Measurements from ENCODE around the gene MFNG.
"Not testable (repeated sequence)": the region's sequence is repeated elsewhere in the genome, so short reads cannot be mapped to it uniquely, and the experiment has no call there.

MFNG gene, protein sequence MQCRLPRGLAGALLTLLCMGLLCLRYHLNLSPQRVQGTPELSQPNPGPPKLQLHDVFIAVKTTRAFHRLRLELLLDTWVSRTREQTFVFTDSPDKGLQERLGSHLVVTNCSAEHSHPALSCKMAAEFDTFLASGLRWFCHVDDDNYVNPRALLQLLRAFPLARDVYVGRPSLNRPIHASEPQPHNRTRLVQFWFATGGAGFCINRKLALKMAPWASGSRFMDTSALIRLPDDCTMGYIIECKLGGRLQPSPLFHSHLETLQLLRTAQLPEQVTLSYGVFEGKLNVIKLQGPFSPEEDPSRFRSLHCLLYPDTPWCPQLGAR

DNA sequence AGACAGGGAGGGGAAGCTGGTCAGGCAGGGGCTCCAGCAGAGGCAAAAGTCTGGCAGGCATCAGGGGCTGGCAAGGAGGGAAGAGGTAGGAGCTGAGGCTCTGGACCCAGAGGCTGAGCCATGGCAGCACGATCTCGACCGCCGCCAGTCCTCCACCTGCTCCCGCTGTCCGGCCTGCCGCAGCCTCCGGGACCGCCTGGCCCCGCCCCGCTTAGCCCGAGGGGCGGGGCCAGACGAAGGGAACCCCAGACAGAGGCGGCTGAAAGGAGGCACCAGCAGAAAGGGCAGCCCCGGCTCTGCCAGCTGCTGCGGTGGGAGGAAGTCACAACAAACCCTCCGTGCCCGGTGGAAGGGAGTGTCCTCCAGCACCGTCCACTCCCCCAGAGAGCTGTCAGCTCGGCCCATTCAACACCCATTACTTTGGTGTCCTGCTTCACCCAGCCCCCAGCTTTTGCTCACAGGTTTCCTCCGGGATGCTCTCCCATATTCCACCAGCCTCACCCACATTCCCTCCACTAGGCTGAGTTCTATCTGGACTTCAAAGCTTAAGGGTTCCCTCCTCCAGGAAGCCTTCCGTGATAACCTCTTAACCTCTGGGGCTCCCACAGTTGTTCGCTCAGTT lies at the start of gene MFNG:
Gene MFNG (minus strand): TSS at position 161 of the 622 bp plus-strand sequence. CDS start 207 bp downstream, outside the sequence.
- DNase-seq: peak; percentile 82

DNA sequence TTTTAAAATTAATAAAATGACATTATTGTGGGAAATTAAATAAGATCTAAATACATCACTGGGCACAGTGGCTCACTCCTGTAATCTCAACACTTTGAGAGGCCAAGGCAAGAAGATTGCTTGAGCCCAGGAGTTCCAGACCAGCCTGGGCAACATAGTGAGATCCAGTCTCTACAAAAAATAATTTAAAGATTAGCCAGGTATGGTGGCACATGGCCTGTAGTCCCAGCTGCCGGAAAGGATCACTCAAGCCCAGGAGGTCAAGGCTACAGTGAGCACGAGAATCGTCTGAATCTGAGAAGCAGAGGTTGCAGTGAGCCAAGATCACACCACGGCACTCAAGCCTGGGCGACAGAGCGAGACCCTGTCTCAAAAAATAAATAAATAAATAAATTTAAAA lies 49.0 kb upstream of the MFNG start:
- no peak for DNase-seq

DNA sequence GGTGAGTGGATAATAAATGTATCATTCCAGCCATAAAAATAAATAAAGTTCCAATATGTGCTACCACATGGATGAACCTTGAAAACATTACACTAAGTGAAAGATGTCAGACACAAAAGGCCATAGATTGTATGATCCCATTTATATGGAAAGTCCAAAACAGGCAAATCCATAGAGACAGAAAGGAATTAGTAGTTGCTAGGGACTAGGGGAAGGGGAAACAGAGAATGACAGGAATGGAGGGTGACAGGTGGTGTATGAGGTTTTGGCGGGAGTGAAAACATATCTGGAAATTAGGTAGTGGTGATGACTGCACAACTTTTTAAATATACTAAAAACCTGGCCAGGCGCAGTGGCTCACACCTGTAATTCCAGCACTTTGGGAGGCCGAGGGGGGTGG lies 48.3 kb upstream of the MFNG start:
- DNase-seq: no peak

DNA sequence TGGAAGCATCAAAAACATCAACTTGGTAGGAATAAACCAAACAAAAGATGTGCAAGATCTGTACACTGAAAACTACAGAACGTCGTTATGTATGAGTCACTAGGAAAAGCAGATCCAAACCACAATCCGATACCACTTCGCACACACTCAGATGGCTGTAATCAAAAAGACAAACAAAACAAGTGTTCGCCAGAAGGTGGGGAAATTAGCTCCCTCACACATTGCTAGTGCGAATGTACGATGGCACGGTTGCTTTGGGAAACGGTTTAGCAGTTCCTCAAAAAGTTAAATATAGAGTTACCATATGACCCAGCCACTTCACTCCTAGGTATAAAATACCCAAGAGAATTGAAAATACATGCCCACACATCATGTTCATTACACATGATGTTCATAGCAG lies 47.8 kb upstream of the MFNG start:
- peak; percentile 21 for DNase-seq

DNA sequence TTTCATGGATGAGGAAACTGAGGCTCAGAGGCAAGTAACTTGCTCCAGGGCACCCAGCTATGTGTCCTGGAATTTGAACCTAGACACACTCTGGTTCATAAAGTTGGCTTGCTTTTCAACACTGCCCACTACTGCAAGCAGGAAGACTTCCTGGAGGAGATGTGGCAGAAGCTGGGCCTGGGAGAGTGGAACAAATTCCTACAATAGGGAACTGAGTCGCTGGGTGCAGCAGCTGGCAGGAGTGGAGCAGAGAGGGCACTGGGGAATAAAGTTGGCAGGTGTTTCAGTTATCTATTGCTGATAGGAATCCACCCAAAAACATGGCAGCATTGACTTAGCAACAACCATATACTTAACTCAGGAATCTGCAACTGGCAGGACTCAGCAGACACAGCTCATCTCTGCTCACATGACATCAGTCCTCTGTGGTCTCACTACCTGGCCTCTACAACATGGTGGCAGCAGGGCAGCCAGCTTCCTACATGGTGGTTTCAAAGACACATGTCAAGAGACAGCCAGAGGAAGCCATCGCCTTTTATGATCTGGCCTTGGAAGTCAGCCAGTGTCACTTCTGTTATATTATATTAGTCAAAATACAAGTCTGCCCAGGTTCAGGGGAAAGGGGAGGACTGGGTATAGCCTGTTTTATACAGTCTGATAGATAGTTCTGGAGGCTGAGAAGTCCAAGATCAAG lies 43.6 kb upstream of the MFNG start:
- no peak for DNase-seq

DNA sequence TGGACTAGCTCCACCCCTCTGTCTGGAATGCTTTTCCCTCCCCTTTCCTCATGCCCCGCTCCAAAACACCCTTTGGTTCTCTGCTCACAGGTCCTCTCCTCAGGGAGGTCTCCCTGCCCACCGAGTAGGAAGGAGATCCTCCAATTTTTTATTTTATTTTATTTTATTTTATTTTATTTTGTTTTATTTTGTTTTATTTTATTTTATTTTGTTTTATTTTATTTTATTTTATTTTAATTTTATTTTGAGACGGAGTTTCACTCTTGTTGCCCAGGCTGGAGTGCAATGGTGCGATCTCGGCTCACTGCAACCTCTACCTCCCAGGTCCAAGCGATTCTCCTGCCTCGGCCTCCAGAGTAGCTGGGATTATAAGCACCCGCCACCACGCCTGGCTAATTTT lies 41.8 kb upstream of the MFNG start:
- DNase-seq: not testable (repeated sequence)

DNA sequence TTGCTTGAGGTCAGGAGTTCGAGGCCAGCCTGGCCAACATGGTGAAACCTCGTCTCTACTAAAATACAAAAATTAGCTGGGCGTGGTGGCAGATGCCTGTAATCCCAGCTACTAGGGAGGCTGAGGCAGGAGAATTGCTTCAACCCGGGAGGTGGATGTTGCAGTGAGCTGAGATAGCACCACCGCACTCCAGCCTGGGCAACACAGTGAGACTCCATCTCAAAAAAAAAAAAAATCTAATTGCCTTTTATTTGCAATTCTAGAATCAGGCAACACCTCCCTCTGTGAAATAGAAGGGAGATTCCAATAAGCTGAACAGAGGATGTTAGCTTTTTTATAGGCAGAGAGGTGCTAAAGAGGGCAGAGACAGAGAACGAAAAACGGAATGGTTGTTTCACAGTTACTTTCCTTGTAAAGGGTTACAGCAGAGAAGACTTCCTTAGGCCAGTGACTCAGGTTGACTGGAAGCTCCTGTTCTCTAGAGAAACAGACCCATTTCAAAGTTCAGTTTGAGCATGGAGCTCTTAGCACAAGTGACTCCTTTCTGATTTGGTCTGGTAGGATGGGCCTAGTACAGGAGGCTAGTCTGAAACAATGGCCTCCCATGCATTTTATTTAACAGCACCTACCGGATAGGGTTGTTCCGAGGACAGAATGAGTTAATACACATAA lies 41.0 kb upstream of the MFNG start:
- DNase-seq: not testable (repeated sequence)

DNA sequence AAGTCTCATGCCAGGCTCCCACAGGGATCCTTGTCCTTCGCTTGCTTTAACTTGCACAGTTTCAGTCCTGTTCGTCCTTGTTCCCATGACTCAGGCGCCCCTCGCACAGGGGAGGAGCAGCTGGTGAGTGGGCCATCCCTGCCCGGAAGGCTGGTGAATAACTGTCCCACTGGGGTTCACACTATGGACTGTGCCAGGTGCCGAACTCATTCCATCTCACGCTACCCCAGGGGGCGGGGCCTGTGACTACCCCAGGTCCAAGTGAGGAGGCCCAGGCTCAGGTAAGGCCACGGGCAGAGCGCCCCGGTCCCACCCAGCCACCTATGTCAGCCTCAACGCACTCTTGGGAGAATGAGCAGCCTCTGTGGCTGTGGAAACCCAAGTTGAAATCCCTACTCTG lies 40.2 kb upstream of the MFNG start:
- no peak for DNase-seq

DNA sequence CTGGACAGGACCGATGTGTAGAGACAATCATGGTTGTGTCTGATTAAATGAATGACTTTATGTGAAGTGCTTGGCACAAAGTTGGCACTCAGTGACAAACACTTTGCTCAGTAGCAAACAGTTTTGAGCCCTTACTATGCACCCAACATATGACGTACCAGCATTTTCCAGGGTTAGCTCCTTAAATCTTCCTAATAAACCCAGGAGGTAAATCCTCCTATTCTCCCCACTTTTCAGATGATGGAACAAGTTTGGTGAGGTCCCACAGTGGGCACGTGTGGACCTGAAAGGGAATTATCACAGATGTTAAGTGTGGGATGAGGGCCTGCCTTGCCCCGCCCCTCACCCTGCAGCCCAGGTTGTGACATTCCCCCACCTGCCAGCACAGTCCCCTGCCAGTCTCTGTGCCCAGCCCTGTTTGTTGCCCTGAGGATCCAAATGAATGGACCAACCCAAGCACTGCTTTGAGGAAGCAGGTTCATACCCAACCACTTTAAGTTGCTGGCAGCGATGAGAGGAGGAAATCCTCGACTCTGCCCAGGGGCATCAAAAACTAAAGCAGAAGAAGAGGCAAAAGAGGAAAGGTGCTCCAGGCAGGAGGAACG lies 39.7 kb upstream of the MFNG start:
- no peak for DNase-seq

DNA sequence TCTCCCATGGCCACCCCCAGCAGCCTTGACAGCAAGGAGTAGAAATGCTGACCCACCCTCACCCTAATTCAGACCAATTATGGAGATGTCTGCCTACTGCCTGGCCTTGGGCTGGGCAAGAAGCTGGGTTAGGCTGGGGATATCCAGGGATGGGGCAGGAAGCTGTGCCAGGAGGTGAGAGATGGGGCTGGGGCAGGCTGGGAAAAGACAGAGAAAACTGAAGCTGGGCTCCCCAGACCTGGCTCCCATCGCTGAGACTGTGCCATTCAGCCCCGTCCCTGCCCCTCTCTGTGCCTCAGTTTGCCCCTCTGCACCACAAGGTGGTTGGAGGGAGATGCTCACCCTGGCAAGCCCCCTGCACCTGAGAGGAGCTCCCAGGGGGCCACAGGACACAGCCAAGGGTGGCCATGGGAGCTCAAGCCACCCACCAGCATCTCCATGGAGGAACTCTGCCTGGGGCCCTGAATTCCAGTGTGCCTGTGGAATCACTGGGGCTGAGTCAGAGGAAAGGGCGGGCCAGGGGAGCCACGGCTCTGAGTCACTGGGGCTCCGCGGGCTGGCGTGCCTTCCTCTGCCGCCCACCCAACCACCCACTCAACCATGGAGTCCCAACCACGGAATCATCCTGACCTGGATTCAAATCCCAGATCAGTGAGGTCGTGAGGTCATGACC lies 39.0 kb upstream of the MFNG start:
- no peak for DNase-seq

DNA sequence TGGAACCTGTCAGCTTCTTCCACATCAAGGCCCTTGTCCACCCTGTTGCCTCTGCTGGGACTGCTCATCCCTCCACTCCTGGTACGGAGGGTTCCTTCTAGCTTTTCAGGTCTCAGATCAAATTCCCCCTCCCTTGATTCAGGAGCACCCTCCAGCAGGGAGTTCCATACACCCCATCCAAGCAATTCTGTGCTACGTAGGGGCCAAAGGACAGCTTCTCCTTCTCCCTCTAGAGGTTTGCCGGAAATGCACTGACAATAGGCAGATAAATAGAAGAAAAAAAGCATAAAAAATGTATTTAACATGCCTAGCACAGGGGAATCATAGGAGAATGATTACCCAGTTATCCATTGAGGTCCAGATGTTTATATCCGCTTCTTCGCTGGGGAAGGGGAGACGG lies 36.3 kb upstream of the MFNG start:
- no peak for DNase-seq

DNA sequence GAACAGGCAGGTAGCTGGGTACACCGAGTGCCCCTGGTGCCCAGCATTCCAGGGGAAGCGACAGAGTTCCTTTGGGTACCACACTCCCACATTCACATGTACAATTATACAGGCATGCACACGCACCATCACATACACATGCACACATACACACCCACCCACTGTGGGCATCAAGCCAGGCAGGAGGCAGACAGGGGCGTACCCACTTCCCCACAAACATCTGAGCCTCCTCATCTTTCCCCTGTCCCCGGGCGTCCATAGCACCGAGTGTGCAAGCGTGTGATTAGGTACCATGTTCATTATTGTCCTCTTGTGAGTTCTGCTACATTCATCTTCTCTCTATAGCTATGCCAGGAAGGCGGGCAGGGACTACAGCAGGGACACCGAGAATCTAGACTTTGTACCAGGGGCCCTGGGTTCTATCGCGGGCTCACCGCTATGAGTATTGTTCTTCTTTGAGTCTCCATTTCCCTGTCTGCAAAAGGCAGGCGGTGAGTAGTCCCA lies 35.1 kb upstream of the MFNG start:
- DNase-seq: no peak

DNA sequence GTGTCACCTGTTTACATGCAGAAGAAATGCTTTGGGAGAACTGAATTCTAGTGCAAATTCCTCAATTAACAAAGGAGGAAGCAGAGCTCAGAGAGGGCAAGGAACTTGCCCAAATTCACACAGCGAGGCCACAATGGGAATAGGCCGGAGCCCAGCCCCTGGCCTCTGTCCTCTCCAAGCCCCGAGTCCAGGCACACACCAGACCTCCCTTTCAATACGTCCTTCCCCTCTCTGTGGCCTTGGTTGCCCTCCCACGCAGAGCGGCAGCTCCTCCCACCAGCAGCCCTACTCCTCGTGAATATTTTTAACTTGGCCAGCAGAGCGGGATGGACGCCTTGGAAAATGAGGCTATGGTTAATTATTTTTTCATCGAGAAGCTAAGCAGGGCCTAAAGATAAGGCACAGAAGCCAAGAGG lies 34.6 kb upstream of the MFNG start:
- DNase-seq: no peak

DNA sequence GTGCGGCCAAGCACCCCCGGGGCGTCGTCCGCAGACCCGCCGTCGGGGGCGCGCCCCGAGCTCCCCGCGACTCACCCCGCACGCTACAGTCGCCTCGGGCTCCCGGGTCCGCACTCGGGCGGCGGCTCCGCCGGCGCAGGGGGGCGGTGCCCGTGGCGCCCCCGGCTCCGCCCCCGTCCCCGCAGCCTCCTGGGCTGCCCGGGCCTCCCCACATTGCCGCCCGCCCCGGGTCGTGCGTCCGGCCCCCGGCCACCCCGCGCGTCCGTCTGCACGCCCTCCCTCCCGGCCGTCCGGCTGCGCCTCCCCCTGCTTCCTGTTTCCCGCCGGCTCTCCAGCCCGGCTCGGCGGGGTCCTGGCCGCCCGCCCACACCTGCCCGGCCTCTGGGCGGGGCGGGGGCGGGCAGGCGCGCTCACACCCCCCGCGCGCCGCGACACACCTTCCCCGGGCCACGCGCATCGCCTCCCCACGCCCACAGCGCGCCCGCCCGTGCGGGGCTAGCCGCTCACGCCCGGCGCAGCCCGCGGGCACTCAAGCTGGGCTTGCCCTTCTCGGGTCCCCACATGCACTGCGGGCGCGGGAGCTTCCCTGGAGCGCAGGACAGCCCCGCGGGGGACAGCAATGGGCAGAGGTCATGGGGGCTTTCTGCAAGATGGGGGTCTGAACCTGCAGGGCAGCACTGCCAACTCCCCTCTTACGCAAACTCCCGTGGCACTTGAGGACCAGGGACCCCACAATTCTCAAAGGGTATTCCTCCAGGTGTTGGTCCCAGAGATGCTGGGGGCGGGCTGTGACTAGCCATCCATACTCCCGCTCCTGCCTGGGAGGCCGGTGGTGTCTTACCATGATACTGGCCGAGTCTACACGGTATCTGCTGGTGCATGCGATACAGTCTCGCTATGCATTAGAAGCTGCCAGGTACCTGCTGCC lies 33.3 kb upstream of the MFNG start, which contains the start of gene CARD10:
Gene CARD10 (minus strand): TSS at position 148 of the 928 bp plus-strand sequence. CDS start 215 bp downstream, outside the sequence.
- DNase-seq: no peak

DNA sequence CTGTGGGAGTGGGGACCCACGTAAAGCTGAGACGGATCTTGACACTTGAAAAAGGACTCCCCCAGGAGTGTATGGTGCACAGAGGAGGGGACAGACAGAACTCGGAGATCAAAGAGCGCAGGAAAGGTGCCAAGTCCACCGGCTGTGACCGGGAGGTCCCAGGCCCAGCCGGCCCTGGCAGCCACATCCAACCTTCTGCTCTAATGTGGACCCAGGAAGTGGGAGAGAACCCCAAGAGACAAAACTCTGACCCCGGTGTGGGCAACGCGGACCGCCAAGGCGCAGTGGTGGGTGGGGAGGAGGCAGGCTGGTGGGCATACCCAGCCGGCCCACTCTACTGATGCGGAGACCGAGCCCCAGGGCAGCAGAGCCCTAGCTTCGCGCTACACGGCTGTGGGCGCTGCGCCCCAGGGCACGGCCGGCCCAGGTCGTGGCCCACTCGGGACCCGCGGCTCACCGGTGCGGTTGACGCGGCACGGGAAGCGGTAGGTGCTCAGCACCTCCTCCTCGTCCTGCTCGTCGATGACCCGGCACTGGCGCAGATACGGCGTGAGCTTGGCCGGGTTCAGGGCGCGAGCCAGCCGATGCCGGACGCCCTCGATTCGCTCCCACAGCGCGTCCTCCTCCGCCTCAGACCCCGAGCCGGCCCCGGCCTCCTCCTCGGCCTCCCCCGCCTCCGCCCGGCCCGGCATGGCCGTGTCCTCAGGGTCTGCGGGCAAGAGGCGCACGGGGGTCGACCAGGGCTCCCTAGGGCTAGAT lies 32.5 kb upstream of the MFNG start:
- DNase-seq: no peak

DNA sequence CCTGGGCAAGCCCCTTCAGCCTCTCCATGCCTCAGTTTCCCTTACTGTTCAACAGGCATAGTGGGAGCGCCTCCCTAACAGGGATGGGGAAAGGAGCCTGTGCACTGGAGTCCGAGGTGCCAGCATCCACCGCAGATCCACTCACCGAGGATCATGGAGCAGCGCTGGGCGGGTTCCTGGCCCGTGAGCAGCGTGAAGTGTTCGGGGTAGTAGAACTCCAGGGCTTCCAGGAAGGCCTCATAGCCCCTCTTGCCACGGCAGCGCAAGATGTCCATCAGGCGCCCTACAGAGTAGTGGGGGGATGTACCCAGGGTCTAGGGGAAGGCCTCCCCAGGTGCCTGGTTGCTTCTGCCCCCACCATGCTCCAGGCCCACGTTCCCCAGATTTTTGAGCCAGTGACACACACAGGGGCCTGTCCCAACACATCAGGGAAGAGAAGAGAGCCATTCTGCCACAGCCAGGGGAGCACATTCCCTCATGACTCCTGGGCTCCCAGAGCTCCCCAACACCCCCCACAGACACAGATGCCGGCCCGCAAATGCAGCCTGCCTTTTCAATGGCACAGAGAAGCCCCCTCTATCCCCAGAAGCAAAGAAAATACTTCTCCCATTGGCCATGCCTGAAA lies 31.8 kb upstream of the MFNG start:
- no peak for DNase-seq

DNA sequence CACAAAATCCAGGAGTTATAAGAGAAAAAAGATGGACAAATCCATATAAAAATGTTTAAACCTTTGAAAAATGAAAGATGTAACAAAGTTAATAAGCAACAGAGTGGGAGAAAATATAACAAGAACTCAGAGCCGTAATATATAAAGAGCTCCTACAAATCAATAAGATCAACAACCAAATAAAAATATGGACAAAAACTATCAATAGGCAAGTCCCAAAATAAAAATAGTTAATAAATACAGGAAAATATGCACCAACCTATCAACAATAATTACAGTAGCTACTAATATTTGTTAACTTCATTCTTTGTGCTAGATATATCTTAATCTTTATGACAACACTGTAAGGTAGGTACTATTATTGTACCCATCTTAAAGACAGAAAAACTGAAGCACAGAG lies 30.3 kb upstream of the MFNG start:
- no peak for DNase-seq

DNA sequence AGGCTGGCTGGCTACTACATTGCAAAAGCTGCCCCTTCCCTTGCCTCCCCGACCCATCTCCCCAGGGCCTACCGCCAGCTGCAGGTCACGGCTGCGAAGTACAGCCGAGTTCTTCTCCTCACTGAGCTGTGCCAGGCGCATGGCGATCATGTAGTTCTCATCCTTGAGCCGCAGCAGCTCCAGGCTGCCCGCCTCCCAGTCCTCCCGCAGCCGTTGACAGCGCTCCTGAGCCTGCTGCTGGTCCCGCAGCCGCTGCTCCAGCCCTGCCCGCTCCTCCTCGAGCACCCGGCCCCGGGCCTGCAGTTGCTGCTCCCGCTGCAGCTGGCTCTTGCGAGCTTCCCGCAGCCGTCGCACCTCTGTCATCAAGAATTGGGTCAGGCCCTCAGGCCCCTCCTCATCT lies 29.7 kb upstream of the MFNG start:
- no peak for DNase-seq

DNA sequence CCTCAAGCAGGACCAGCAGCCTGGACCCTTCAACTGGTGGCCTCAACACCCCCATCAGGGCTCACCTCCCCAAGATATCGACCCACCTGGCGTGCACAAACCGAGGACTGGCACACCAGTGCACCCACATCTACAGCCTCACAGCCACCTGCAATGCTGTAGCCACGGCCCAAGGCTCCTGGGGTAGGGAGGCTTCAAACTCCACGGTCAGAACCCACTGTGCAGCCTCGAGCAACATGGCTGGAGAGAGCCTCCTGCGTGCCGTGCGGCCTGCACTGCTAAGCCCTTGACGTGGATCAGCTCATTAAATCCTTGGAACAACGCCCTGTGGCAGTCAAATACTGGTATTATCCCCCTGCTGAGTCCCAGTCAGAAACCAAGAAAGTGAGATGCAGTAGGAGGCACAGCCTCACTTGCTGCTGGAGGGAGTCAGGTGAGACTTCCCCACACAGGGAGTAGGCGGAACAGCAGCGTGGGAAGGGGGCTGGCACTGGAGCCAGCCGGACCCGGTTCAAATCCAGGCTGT lies 28.4 kb upstream of the MFNG start:
- no peak for DNase-seq

Measured in CD4-positive, alpha-beta T cell treated with Interleukin-21 for 1 hour (primary cell).